Activated CD8-positive, alpha-beta memory T cell treated with anti-CD3 and anti-CD28 coated beads for 24 hours (primary cell): ENCODE measurements around the gene RALGAPB.
"Not testable (repeated sequence)": the region's sequence is repeated elsewhere in the genome, so short reads cannot be mapped to it uniquely, and the experiment has no call there.

Source experiments
- DNase-seq: peaks from one replicate; pipeline ENCODE4 v3.0.0-alpha.2; 2020

Gene RALGAPB

GRCh38 chr20:38499366-38499765 is 26.7 kb downstream of the RALGAPB start:
- no peak for DNase-seq

- DNase-seq, result no peak
Observed at GRCh38 chr20:38501858-38502436, 29.3 kb downstream of the RALGAPB start.

- no peak for DNase-seq
Observed at GRCh38 chr20:38504368-38505090, 31.9 kb downstream of the RALGAPB start.

DNA sequence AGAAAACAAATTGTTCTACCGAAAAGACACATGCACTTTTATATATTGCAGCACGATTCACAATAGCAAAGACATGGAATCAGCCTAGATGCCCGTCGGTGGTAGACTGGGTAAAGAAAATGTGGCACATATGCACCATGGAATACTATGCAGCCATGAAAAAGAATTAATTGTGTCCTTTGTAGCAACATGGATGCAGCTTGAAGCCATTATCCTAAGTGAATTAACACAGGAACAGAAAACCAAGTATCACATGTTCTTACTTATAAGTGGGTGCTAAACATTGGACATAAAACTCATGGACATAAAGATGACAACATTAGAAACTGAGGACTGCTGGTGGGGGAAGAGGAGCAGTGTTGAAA is 32.4 kb downstream of the RALGAPB start:
- DNase-seq, result no peak

- not testable (repeated sequence) for DNase-seq
Observed at GRCh38 chr20:38511726-38512125, 39.1 kb downstream of the RALGAPB start.

GRCh38 chr20:38514185-38514584 is 41.5 kb downstream of the RALGAPB start:
- no peak for DNase-seq

- no peak for DNase-seq
Observed at GRCh38 chr20:38514947-38515346, 42.3 kb downstream of the RALGAPB start.

DNA sequence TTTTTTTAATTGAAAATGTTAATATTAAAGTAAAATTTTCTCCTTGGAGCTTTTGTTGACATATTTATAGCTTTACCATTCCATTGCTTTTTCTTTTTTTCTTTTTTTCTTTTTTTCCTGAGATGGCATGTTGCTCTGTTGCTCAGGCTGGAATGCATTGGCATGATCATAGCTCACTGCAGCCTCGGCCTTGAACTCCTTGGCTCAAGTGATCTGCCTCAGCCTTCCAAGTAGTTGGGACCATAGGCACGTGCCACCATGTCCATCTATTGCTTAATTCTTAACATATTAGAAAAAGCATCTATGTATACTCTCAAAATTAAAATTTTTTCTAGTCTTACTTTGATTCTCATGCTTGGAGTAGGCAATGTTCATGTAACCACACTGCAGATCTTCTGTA is 43.0 kb downstream of the RALGAPB start:
- DNase-seq, result no peak

GRCh38 chr20:38519426-38519825 is 46.8 kb downstream of the RALGAPB start:
- no peak for DNase-seq

DNA sequence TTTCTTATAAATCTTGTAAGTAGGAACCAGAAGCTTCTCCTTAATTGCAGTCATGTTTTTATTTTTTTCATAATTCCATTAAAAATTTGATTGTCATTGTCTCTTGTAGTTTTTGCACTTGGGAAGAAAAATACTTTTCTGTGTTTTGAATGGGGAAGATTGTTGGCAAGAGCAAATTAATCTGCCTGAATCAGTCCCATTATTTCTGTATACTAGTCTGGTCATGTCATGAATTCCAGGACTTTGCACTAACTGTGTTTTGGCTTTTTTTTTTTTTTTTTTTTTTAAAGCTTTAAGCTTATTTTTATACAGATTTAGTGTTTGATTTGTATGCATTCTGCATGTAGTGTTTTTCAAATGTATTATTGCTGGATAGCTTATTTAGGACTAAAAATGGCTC is 47.6 kb downstream of the RALGAPB start:
- DNase-seq, result no peak

GRCh38 chr20:38523697-38524096 is 51.1 kb downstream of the RALGAPB start:
- DNase-seq, result no peak

- DNase-seq, result no peak
Observed at GRCh38 chr20:38528167-38528566, 55.5 kb downstream of the RALGAPB start.

DNA sequence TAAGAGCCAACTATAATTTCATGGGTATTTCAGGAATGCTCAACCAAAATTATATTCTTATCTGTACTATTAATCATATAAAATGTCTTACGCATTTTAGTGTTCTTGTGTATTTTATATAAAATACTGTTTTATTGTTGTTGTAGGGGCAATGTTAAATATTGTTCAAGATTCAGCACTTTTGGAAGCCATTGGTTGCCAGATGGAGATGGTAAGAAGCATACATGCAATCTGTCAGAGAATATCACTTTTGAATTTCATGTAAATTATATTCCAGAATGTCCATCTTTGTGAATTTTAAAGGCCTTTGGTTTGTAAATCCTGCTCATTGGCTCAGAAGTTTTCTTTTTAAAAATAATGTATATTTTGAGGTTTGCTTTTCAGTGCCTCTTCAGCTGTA is 58.4 kb downstream of the RALGAPB start:
- no peak for DNase-seq

GRCh38 chr20:38534756-38535155 is 62.1 kb downstream of the RALGAPB start:
- DNase-seq, result no peak

DNA sequence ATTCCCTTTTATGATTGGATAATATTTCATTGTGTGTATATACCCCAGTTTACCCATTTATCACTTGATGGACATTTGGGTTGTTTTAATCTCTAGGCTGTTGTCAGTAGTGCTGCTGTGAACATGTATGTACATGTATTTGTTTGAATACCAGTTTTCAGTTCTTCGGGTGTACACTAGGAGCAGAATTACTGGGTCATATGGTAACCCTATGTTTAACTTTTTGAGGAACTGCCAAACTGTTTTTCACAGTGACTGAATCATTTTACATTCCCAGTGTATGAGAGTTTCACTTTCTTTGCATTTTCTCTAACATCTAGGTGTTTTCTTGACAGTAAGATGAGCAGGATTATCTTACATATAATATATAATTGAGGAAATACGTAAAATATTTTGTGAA is 63.7 kb downstream of the RALGAPB start:
- no peak for DNase-seq

DNA sequence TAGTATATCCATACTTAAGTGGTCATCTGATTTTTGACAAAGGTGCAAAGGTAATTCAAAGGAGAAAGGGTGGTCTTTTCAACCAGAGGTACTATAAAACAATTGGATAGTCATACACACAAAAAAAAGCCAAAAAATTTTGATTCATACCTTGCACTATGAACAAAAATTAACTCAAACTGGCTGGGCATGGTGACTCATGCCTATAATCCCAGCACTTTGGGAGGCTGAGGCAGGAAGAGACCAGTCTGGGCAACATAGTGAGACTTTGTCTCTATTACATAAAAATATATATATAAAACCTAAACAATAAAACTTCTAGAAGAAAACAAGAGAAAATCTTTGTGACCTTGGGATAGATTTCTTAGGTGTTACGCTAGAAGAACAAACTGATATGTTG is 64.5 kb downstream of the RALGAPB start:
- DNase-seq, result no peak

DNA sequence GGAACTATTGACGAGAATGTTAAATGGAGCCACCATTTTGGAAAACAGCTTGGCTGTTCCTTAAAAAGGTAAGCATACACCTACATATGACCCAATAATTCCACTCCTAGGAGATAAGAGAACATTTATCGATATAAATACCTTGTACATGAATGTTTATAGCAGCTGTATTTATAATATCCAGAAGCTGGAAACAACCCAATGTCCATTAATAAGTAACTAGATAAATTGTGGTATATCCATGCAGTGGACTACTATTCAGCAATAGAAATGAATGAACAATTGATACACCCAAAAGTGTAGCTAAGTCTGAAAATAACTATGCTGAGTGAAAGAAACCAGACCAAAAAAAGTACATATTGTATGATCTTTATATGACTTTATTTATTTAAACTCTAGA is 66.1 kb downstream of the RALGAPB start:
- no peak for DNase-seq

- no peak for DNase-seq
Observed at GRCh38 chr20:38543014-38543906, 70.6 kb downstream of the RALGAPB start.

DNA sequence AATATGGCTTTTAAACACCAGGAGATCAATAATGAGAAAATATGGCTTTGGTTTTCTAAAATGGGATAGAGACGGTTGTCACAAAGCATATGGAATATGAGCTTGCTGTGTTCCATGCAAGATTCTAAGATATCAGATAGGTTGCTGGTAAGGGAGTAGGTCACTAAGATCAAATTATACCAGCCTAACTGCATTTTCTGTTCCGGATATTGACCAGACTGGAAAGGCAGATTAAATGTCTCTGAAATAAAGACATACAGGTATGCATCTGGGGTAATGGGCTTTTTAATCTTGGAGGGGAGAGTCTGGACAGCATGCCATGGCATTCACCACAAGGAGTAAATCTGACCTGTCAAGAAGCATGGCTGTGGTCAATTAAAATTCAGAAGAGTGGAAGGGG is 73.1 kb downstream of the RALGAPB start:
- no peak for DNase-seq

DNA sequence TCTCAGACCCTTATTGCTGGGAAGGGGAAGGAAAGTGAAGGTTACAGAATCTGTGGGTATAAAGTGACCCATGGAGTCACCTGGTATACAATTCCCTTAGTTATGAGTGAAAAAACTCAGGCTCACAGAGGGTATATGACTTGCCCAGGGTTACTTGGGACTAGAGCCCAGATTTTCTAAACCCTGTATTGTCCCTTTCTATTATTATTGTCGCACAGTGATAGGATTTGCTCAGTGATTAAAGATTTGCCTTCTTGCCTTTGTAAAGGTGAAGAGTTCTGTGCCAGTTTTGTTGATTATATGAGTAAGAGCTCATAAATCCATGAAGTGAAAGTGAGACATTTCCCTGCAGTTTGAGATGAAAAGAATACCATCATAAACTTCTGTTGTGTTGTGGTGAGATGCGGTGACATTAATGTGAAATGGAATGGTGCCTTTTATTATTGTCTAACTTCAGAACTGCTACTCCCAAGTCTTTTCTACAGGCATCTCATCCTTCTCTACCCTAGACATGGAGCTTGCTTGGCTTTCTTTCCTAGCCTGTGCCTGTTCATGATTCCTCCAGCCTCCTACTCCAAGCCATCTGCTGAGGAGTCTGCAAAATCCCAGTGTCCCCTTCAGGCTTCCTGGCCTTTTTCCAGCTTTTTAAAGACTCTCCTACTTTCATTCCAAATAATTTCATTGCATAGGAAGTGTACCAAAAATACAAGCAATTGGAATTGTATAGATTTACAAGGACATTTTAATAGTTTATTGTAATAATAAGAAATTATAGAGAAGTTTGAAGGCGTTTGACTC is 74.8 kb downstream of the RALGAPB start:
- DNase-seq, result no peak

DNA sequence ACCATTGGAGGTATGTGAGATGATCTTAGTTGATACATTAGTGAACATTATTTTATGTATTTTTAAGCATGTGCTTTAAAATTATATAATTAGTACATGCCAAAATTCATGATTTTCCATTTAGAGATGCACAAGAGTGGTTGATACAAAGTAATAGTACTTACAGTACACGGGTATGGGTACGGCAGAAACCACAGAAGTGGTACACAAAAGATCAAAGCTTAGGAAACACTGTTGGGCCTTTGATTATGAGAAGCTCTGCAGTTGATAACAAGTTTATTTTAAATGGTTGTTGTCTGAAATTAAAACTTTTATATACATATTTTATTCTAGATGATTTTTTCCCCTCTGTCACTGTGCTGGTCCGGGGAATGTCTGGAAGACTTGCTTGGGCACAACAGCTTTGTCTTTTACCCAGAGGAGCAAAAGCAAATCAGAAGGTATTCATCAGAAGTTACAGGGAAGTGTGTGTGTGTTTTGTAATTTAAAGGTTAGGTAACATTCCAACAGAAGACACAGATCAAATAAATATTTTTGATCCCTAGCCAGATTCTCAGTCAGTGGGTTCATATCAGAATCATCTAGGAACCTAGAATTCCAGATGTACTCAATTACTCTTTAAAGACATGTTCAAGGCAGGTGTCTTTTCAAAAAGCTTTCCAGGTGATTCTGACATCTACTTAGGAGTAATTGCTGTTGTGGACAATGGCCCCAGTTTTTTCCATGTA is 75.9 kb downstream of the RALGAPB start:
- no peak for DNase-seq

DNA sequence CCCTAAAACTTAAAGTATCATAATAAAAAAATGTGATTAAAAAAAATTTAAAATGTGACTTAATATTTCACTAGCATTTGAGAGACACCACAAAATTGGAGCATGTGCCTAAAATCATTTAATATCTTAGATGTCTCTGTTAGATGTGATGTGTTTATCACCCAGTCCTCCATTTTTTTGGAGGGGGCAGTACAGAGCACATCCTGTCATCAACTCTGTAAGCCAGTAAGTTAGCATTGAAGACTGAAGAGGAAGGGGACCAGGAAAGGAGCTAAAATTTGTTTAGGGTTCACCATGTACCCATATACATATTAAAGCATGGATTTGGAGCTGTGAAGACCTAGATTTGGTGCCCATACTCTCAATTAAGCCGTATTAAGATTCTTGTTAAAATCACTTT is 77.6 kb downstream of the RALGAPB start:
- DNase-seq, result no peak
